Endothelial cell (in vitro differentiated cells): ENCODE results near the gene PLSCR2. TPM values are rescaled to one million over a fixed set of nuclear protein-coding genes. Genes with fewer than 3 reads are reported as not detected.

ENCODE experiments used
- DNase-seq: peaks from one replicate; pipeline ENCODE4 v3.0.0; 2021; ENCODE audit warnings: low spot score
- H3K27ac Mint-ChIP-seq: one replicate; pipeline ENCODE4 v1.8.0; 2021; ENCODE audit warnings: mixed read lengths, inconsistent platforms; ENCODE audit not compliant: unreplicated experiment
- H3K27me3 Mint-ChIP-seq: one replicate; pipeline ENCODE4 v1.8.0; 2021; ENCODE audit warnings: mild to moderate bottlenecking, moderate library complexity, mixed read lengths, inconsistent platforms; ENCODE audit not compliant: unreplicated experiment
- H3K36me3 Mint-ChIP-seq: one replicate; pipeline ENCODE4 v1.8.0; 2021; ENCODE audit warnings: mild to moderate bottlenecking, low read depth, mixed read lengths, inconsistent platforms; ENCODE audit not compliant: unreplicated experiment
- H3K4me1 Mint-ChIP-seq: one replicate; pipeline ENCODE4 v1.8.0; 2021; ENCODE audit warnings: mild to moderate bottlenecking, mixed read lengths, inconsistent platforms; ENCODE audit not compliant: unreplicated experiment
- H3K4me3 Mint-ChIP-seq: one replicate; pipeline ENCODE4 v1.8.0; 2021; ENCODE audit warnings: mild to moderate bottlenecking, mixed read lengths, inconsistent platforms; ENCODE audit not compliant: unreplicated experiment
- H3K9me3 Mint-ChIP-seq: one replicate; pipeline ENCODE4 v1.8.0; 2021; ENCODE audit warnings: mixed read lengths, inconsistent platforms; ENCODE audit not compliant: unreplicated experiment
- CTCF ChIP-seq: fragments of 200-600 bp; sonication (generic); IDR thresholded peaks from one replicate; pipeline ENCODE4 v1.5.0; 2021; ENCODE audit warnings: antibody characterized with exemption; ENCODE audit not compliant: unreplicated experiment
- total RNA-seq: library from RNA; stranded (reverse); fragmentation: NEBNext Ultra II Directional; extraction: Animal tissue kit (Norgen Biotek cat#: 25700); gene quantifications from one replicate; pipeline ENCODE4 v1.2.1, GENCODE V29; 2021; ENCODE audit not compliant: unreplicated experiment

PLSCR2 gene
- total RNA-seq, 1 donor from 2014 or later = not detected

GRCh38 chr3:146507331-146508120 lies 38.2 kb upstream of the PLSCR2 start:
- no peak for TF ChIP-seq CTCF
- DNase-seq = no peak
- H3K27ac Mint-ChIP-seq = peak overlapping the region; percentile 96
- H3K9me3 Mint-ChIP-seq = no peaks in the 10 kb centered on the region
- no peak overlapping the region for H3K4me3 Mint-ChIP-seq
- H3K27me3 Mint-ChIP-seq = peaks cover 5% of the 10 kb centered on the region
- peaks cover 46% of the 10 kb centered on the region for H3K4me1 Mint-ChIP-seq
- H3K36me3 Mint-ChIP-seq = peaks cover 6% of the 10 kb centered on the region

- DNase-seq = no peak
- H3K36me3 Mint-ChIP-seq = no peaks in the 10 kb centered on the region
- no peak overlapping the region for H3K4me3 Mint-ChIP-seq
- peaks cover 3% of the 10 kb centered on the region for H3K27me3 Mint-ChIP-seq
- no peak for TF ChIP-seq CTCF
- H3K4me1 Mint-ChIP-seq = peaks cover 41% of the 10 kb centered on the region
- H3K9me3 Mint-ChIP-seq = no peaks in the 10 kb centered on the region
- peak overlapping the region; percentile 96 for H3K27ac Mint-ChIP-seq
Observed at GRCh38 chr3:146505516-146505915, 36.2 kb upstream of the PLSCR2 start.

- Mint-ChIP-seq H3K9me3 (no peaks in the 10 kb centered on the region), H3K27ac (peak overlapping the region; percentile 88), H3K27me3 (no peaks in the 10 kb centered on the region), H3K4me1 (peaks cover 36% of the 10 kb centered on the region), H3K36me3 (no peaks in the 10 kb centered on the region), H3K4me3 (no peak overlapping the region)
- TF ChIP-seq CTCF = no peak
- no peak for DNase-seq
Observed at GRCh38 chr3:146504498-146505197, 35.3 kb upstream of the PLSCR2 start.

GRCh38 chr3:146503461-146504202 lies 34.3 kb upstream of the PLSCR2 start:
- no peaks in the 10 kb centered on the region for H3K9me3 Mint-ChIP-seq
- DNase-seq = no peak
- peaks cover 36% of the 10 kb centered on the region for H3K4me1 Mint-ChIP-seq
- no peaks in the 10 kb centered on the region for H3K36me3 Mint-ChIP-seq
- peak overlapping the region; percentile 52 for H3K27ac Mint-ChIP-seq
- H3K4me3 Mint-ChIP-seq = no peak overlapping the region
- H3K27me3 Mint-ChIP-seq = no peaks in the 10 kb centered on the region
- no peak for TF ChIP-seq CTCF
